A549 treated with AZD2906 at 1 μM for 4 hours (cell line): Measurements from ENCODE around the gene TSEN15. TPM values are rescaled to one million over a fixed set of nuclear protein-coding genes. Genes with fewer than 3 reads are reported as not detected.

Experiments
- total RNA-seq: library from RNA; stranded (reverse); fragments of 200-300 nt; extraction: Qiagen RNA extraction; gene quantifications from 5 replicates; pipeline ENCODE4 v1.2.3, GENCODE V29; 2022

TSEN15 gene
- total RNA-seq = 28.8 to 32.4 TPM (median 29.9 TPM) in 5 replicates

DNA sequence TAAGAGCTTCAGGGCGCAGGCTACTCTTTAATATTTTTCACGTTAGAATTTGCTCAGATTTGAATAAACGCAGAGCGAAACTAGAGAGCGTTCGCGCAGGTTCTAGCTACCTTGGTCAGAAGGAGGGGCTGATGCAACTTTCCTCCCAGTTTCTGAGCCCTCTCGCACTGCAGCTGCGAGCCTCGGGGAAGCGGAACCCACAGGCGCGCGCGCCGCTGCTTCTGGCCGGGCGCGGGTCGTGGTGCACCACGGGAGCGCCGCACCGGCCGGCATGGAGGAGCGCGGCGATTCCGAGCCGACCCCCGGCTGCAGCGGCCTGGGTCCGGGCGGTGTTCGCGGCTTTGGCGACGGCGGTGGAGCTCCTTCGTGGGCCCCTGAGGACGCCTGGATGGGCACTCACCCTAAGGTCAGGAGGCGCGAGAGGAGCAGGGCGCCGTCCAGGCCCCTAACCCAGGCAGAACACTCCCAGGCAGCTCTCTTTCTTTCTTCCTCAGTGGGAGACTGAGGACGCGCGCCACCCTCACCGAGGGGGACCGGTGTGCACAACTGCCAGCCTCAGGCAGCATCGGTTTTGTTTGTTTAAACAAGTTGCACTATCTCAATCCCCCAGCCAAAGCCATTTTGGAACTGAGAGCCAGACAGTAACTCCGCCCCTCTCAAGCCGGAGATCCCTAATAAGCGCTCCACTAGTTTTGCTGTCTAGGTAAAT lies at the start of gene TSEN15:
Gene TSEN15, plus strand, starts transcription at position 246 of the 709 bp plus-strand sequence. Its CDS starts 26 bp downstream, at position 272.

Other genes starting within 250 kb of the TSEN15 start
- gene RGL1, start 246.6 kb upstream of the TSEN15 start, total RNA-seq = 0.61 to 0.81 TPM (median 0.71 TPM) in 5 replicates
- 0.12 to 0.29 TPM (median 0.13 TPM) in 5 replicates for gene COLGALT2, start 14.0 kb upstream of the TSEN15 start, total RNA-seq